ENCODE results near the gene ZBTB20. TPM values are rescaled to one million over a fixed set of nuclear protein-coding genes. Genes with fewer than 3 reads are reported as not detected.

Gene ZBTB20
- total RNA-seq, 8 experiments from 2014 or later = 21.8 to 62.6 (median 39.5) TPM

- H3K27ac ChIP-seq = no peak overlapping the region
- H3K4me3 ChIP-seq = no peak overlapping the region
- ATAC-seq (replicated peaks in 6 of 8) = no peak
- peaks cover 2 to 20% of the 10 kb centered on the region in 2 donors for H3K4me1 ChIP-seq (replicated peaks in 1 of 2)
- 33 to 100% (median 83%) methylated on average over 1 of the region's 1 CpG; no CpG with 5 or more reads in 5 of the 10 experiments for WGBS, 10 experiments
- in situ Hi-C loops (cut with MboI; ENCODE audit: low pct_unique_long_range_greater_than_20kb in 2 of 9, low sequenced_read_pairs in 9 of 9, unreplicated experiment in 9 of 9) = no loop called here
Measured at GRCh38 chr3:114709102-114709501, 438.0 kb downstream of the ZBTB20 start.

GRCh38 chr3:114707252-114707860 lies 439.7 kb downstream of the ZBTB20 start:
- in situ Hi-C loops (cut with MboI; ENCODE audit: low pct_unique_long_range_greater_than_20kb in 2 of 9, low sequenced_read_pairs in 9 of 9, unreplicated experiment in 9 of 9) = no loop called here
- no peak for ATAC-seq (replicated peaks in 6 of 8)
- Histone ChIP-seq H3K27ac (no peak overlapping the region), H3K4me3 (no peak overlapping the region), H3K4me1 (replicated peaks in 1 of 2) (peaks cover 0 to 17% of the 10 kb centered on the region in 2 donors)
- 80 to 100% (median 92%) methylated on average over 1 to 4 of the region's 4 CpGs; no CpG with 5 or more reads in 1 of the 10 experiments for WGBS, 10 experiments

- H3K4me1 ChIP-seq (replicated peaks in 1 of 2) = peaks cover 0 to 17% of the 10 kb centered on the region in 2 donors
- ATAC-seq (replicated peaks in 6 of 8) = peak in 7 of 8 experiments; percentile 42 to 86 (median 70)
- in situ Hi-C loops (cut with MboI; ENCODE audit: low pct_unique_long_range_greater_than_20kb in 2 of 9, low sequenced_read_pairs in 9 of 9, unreplicated experiment in 9 of 9) = no loop called here
- no peak overlapping the region for H3K27ac ChIP-seq
- WGBS, 10 experiments = 30 to 100% (median 82%) methylated on average over 1 to 3 of the region's 3 CpGs
- H3K4me3 ChIP-seq = no peak overlapping the region
Measured at GRCh38 chr3:114706591-114707232, 440.4 kb downstream of the ZBTB20 start.

- Histone ChIP-seq H3K27ac (no peak overlapping the region), H3K4me1 (replicated peaks in 1 of 2) (peaks cover 2 to 11% of the 10 kb centered on the region in 2 donors), H3K4me3 (no peak overlapping the region)
- in situ Hi-C loops (cut with MboI; ENCODE audit: low pct_unique_long_range_greater_than_20kb in 2 of 9, low sequenced_read_pairs in 9 of 9, unreplicated experiment in 9 of 9) = no loop called here
- 0 to 100% (median 13%) methylated on average over 1 of the region's 1 CpG; no CpG with 5 or more reads in 4 of the 10 experiments for WGBS, 10 experiments
- ATAC-seq (replicated peaks in 6 of 8) = no peak
Measured at GRCh38 chr3:114700637-114701234, 446.4 kb downstream of the ZBTB20 start.

GRCh38 chr3:114698146-114699105 lies 448.7 kb downstream of the ZBTB20 start:
- Histone ChIP-seq H3K4me3 (no peak overlapping the region), H3K27ac (no peak overlapping the region), H3K4me1 (replicated peaks in 1 of 2) (peaks cover 2 to 22% of the 10 kb centered on the region in 2 donors)
- 65 to 100% (median 89%) methylated on average over 1 to 4 of the region's 5 CpGs for WGBS, 10 experiments
- in situ Hi-C loops (cut with MboI; ENCODE audit: low pct_unique_long_range_greater_than_20kb in 2 of 9, low sequenced_read_pairs in 9 of 9, unreplicated experiment in 9 of 9) = no loop called here
- ATAC-seq (replicated peaks in 6 of 8) = no peak

- 60 to 91% (median 80%) methylated on average over 3 to 4 of the region's 4 CpGs; no CpG with 5 or more reads in 1 of the 10 experiments for WGBS, 10 experiments
- H3K27ac ChIP-seq = no peak overlapping the region
- in situ Hi-C loops (cut with MboI; ENCODE audit: low pct_unique_long_range_greater_than_20kb in 2 of 9, low sequenced_read_pairs in 9 of 9, unreplicated experiment in 9 of 9) = no loop called here
- H3K4me1 ChIP-seq (replicated peaks in 1 of 2) = peaks cover 2 to 23% of the 10 kb centered on the region in 2 donors
- no peak overlapping the region for H3K4me3 ChIP-seq
- no peak for ATAC-seq (replicated peaks in 6 of 8)
Measured at GRCh38 chr3:114697401-114697800, 449.7 kb downstream of the ZBTB20 start.

GRCh38 chr3:114694251-114694650 lies 452.8 kb downstream of the ZBTB20 start:
- Histone ChIP-seq H3K4me3 (no peak overlapping the region), H3K27ac (no peak overlapping the region), H3K4me1 (replicated peaks in 1 of 2) (peaks cover 2 to 18% of the 10 kb centered on the region in 2 donors)
- in situ Hi-C loops (cut with MboI; ENCODE audit: low pct_unique_long_range_greater_than_20kb in 2 of 9, low sequenced_read_pairs in 9 of 9, unreplicated experiment in 9 of 9) = no loop called here
- WGBS, 10 experiments = 29 to 100% (median 73%) methylated on average over 1 of the region's 1 CpG; no CpG with 5 or more reads in 2 of the 10 experiments
- ATAC-seq (replicated peaks in 6 of 8) = no peak

- WGBS, 10 experiments = 38 to 100% (median 88%) methylated on average over 1 to 3 of the region's 3 CpGs
- Histone ChIP-seq H3K27ac (no peak overlapping the region), H3K4me1 (replicated peaks in 1 of 2) (peaks cover 2 to 18% of the 10 kb centered on the region in 2 donors), H3K4me3 (no peak overlapping the region)
- peak in 1 of 8 experiments; percentile 16 for ATAC-seq (replicated peaks in 6 of 8)
- in situ Hi-C loops (cut with MboI; ENCODE audit: low pct_unique_long_range_greater_than_20kb in 2 of 9, low sequenced_read_pairs in 9 of 9, unreplicated experiment in 9 of 9) = no loop called here
Measured at GRCh38 chr3:114691871-114692270, 455.2 kb downstream of the ZBTB20 start.

- WGBS, 10 experiments = 64 to 100% (median 100%) methylated on average over 1 of the region's 1 CpG; no CpG with 5 or more reads in 2 of the 10 experiments
- no peak for ATAC-seq (replicated peaks in 6 of 8)
- in situ Hi-C loops (cut with MboI; ENCODE audit: low pct_unique_long_range_greater_than_20kb in 2 of 9, low sequenced_read_pairs in 9 of 9, unreplicated experiment in 9 of 9) = no loop called here
- Histone ChIP-seq H3K27ac (no peak overlapping the region), H3K4me3 (no peak overlapping the region), H3K4me1 (replicated peaks in 1 of 2) (peaks cover 0 to 12% of the 10 kb centered on the region in 2 donors)
Measured at GRCh38 chr3:114690911-114691310, 456.2 kb downstream of the ZBTB20 start.

- WGBS, 10 experiments = 36 to 83% (median 67%) methylated on average over 1 to 3 of the region's 3 CpGs
- Histone ChIP-seq H3K4me1 (replicated peaks in 1 of 2) (peaks cover 3 to 11% of the 10 kb centered on the region in 2 donors), H3K27ac (no peak overlapping the region), H3K4me3 (no peak overlapping the region)
- in situ Hi-C loops (cut with MboI; ENCODE audit: low pct_unique_long_range_greater_than_20kb in 2 of 9, low sequenced_read_pairs in 9 of 9, unreplicated experiment in 9 of 9) = no loop called here
- no peak for ATAC-seq (replicated peaks in 6 of 8)
Measured at GRCh38 chr3:114687151-114687550, 459.9 kb downstream of the ZBTB20 start.

GRCh38 chr3:114686621-114687020 lies 460.5 kb downstream of the ZBTB20 start:
- H3K4me1 ChIP-seq (replicated peaks in 1 of 2) = peaks cover 3 to 11% of the 10 kb centered on the region in 2 donors
- ATAC-seq (replicated peaks in 6 of 8) = peak in 3 of 8 experiments; percentile 79 to 99 (median 98)
- no peak overlapping the region for H3K4me3 ChIP-seq
- WGBS, 10 experiments = 0 to 93% (median 56%) methylated on average over 1 to 4 of the region's 4 CpGs
- no peak overlapping the region for H3K27ac ChIP-seq
- in situ Hi-C loops (cut with MboI; ENCODE audit: low pct_unique_long_range_greater_than_20kb in 2 of 9, low sequenced_read_pairs in 9 of 9, unreplicated experiment in 9 of 9) = no loop called here

GRCh38 chr3:114685161-114685560 lies 461.9 kb downstream of the ZBTB20 start:
- WGBS, 10 experiments = 46 to 100% (median 80%) methylated on average over 1 to 4 of the region's 4 CpGs
- Histone ChIP-seq H3K4me1 (replicated peaks in 1 of 2) (peaks cover 3 to 11% of the 10 kb centered on the region in 2 donors), H3K27ac (no peak overlapping the region), H3K4me3 (no peak overlapping the region)
- in situ Hi-C loops (cut with MboI; ENCODE audit: low pct_unique_long_range_greater_than_20kb in 2 of 9, low sequenced_read_pairs in 9 of 9, unreplicated experiment in 9 of 9) = no loop called here
- ATAC-seq (replicated peaks in 6 of 8) = peak in 4 of 8 experiments; percentile 31 to 60 (median 50)

Measured in motor neuron (in vitro differentiated cells).